Activated naive CD4-positive, alpha-beta T cell treated with anti-CD3 and anti-CD28 coated beads for 36 hours (primary cell): Measurements from ENCODE around the gene PAOX. TPM values are rescaled to one million over a fixed set of nuclear protein-coding genes. Genes with fewer than 3 reads are reported as not detected.

Experiments used
- microRNA-seq: library from miRNA; unstranded; fragments of <30 nt; microRNA quantifications from one replicate; pipeline ENCODE4 v1.2.0, GENCODE V29; 2022; ENCODE audit warnings: borderline microRNAs expressed, borderline replicate concordance
- total RNA-seq, 2 experiments: library from RNA; stranded (reverse); gene quantifications; one replicate each; pipeline ENCODE4 v1.2.3, GENCODE V29; 2021

PAOX gene
- total RNA-seq, 2 experiments from 2014 or later, result 4.4 to 5.0 TPM

Small RNAs within 50 kb of the gene (microRNA-seq; reads per million reads assigned to microRNA genes)
- gene MIR3944, result 2.7 reads per million

Other genes with a start within 250 kb of the PAOX start
- not detected for gene KNDC1, start 219.0 kb upstream of the PAOX start, total RNA-seq
- not detected for gene UTF1, start 149.0 kb upstream of the PAOX start, total RNA-seq
- not detected for gene VENTX, start 141.4 kb upstream of the PAOX start, total RNA-seq
- gene ADAM8, start 102.4 kb upstream of the PAOX start, total RNA-seq, result 100 to 1,000 TPM; 112 to 120 TPM
- gene TUBGCP2, start 70.4 kb upstream of the PAOX start, total RNA-seq, result 10 to 100 TPM; 47.9 to 56.1 TPM
- 10 to 100 TPM; 37.1 to 39.4 TPM for gene ZNF511, start 70.3 kb upstream of the PAOX start, total RNA-seq
- not detected for gene CALY, start 42.4 kb upstream of the PAOX start, total RNA-seq
- gene PRAP1, start 31.9 kb upstream of the PAOX start, total RNA-seq, result not detected
- gene FUOM, start 21.2 kb upstream of the PAOX start, total RNA-seq, result 10 to 100 TPM; 29.9 to 34.9 TPM
- gene ECHS1, start 5.9 kb upstream of the PAOX start, total RNA-seq, result 10 to 100 TPM; 45.8 to 48.7 TPM
- 10 to 100 TPM; 31.6 to 32.9 TPM for gene MTG1, start 14.9 kb downstream of the PAOX start, total RNA-seq
- gene SPRN, start 45.4 kb downstream of the PAOX start, total RNA-seq, result not detected
- 1 to 10 TPM; 1.5 to 1.6 TPM for gene SCART1, start 74.7 kb downstream of the PAOX start, total RNA-seq
- under 1 TPM in 1 of 2 experiments, not detected in 1; 0.42 TPM for gene CYP2E1, start 148.1 kb downstream of the PAOX start, total RNA-seq
- under 1 TPM in 1 of 2 experiments, not detected in 1; 0.17 TPM for gene SYCE1, start 186.3 kb downstream of the PAOX start, total RNA-seq
- gene FRG2B, start 247.5 kb downstream of the PAOX start, total RNA-seq, result not detected